Central memory CD4-positive, alpha-beta T cell (primary cell): ENCODE results near the gene CLDN18.

ENCODE experiments used
- DNase-seq: peaks from one replicate; pipeline ENCODE4 v3.0.0; 2022
- total RNA-seq, 3 experiments: gene quantifications; one replicate each; lab custom pipeline; 2026; lab: John Stamatoyannopoulos, UW

The CLDN18 gene
- 0 reads per million in 3 experiments for total RNA-seq

GRCh38 chr3:138009476-138010272 lies at the start of gene CLDN18:
Gene CLDN18, plus strand, starts transcription at chr3:138010165. Its CDS starts 61 bp downstream, at chr3:138010226.
- DNase-seq: no peak

GRCh38 chr3:137962251-137962650 lies 47.7 kb upstream of the CLDN18 start:
- no peak for DNase-seq

- DNase-seq: no peak
Measured at GRCh38 chr3:137963463-137963862, 46.5 kb upstream of the CLDN18 start.

GRCh38 chr3:137970914-137971831 lies 38.8 kb upstream of the CLDN18 start:
- DNase-seq: no peak

- no peak for DNase-seq
Measured at GRCh38 chr3:137972396-137972795, 37.6 kb upstream of the CLDN18 start.

- DNase-seq: no peak
Measured at GRCh38 chr3:137978328-137978727, 31.6 kb upstream of the CLDN18 start.

- DNase-seq: no peak
Measured at GRCh38 chr3:137987723-137988122, 22.2 kb upstream of the CLDN18 start.

GRCh38 chr3:137988152-137988551 lies 21.8 kb upstream of the CLDN18 start:
- no peak for DNase-seq

GRCh38 chr3:137988982-137989381 lies 21.0 kb upstream of the CLDN18 start:
- DNase-seq: no peak

- DNase-seq: no peak
Measured at GRCh38 chr3:137990427-137990826, 19.5 kb upstream of the CLDN18 start.

GRCh38 chr3:137992592-137992991 lies 17.4 kb upstream of the CLDN18 start:
- no peak for DNase-seq

GRCh38 chr3:137998121-137999042 lies 11.6 kb upstream of the CLDN18 start:
- DNase-seq: no peak

- no peak for DNase-seq
Measured at GRCh38 chr3:138003069-138003468, 6.9 kb upstream of the CLDN18 start.

- DNase-seq: no peak
Measured at GRCh38 chr3:138005627-138006026, 4.3 kb upstream of the CLDN18 start.

- no peak for DNase-seq
Measured at GRCh38 chr3:138007898-138008297, 2.1 kb upstream of the CLDN18 start.

- DNase-seq: no peak
Measured at GRCh38 chr3:138010273-138010590, 267 bp downstream of the CLDN18 start.

- no peak for DNase-seq
Measured at GRCh38 chr3:138011722-138012121, 1.8 kb downstream of the CLDN18 start.

GRCh38 chr3:138012526-138012925 lies 2.6 kb downstream of the CLDN18 start:
- DNase-seq: no peak

- DNase-seq: no peak
Measured at GRCh38 chr3:138016065-138016464, 6.1 kb downstream of the CLDN18 start.

GRCh38 chr3:138019281-138020069 lies 9.5 kb downstream of the CLDN18 start:
- DNase-seq: no peak

- DNase-seq: no peak
Measured at GRCh38 chr3:138023754-138024153, 13.8 kb downstream of the CLDN18 start.

GRCh38 chr3:138025553-138025952 lies 15.6 kb downstream of the CLDN18 start:
- DNase-seq: no peak
